K562 (cell line): ENCODE data around the gene ARHGDIA. TPM values are rescaled to one million over a fixed set of nuclear protein-coding genes. Genes with fewer than 3 reads are reported as not detected.

Experiments used
- CBFA2T2 ChIP-seq: fragments of 450-650 bp; conservative IDR thresholded peaks from 2 replicates; pipeline ENCODE4 v1.6.1; 2017; ENCODE audit warnings: mild to moderate bottlenecking
- DACH1 ChIP-seq: fragments of 450-650 bp; IDR thresholded peaks from 2 replicates; pipeline ENCODE4 v1.6.1; 2018; ENCODE audit not compliant: partially characterized antibody
- DDX20 ChIP-seq: fragments of 450-650 bp; IDR thresholded peaks from 2 replicates; pipeline ENCODE4 v1.6.1; 2016; ENCODE audit warnings: missing genetic modification characterization, low read depth, mild to moderate bottlenecking, missing compliant biosample characterization, moderate library complexity
- DNMT1 ChIP-seq: fragments of 450-650 bp; IDR thresholded peaks from 2 replicates; pipeline ENCODE4 v1.6.1; 2016; ENCODE audit warnings: antibody characterized with exemption, mild to moderate bottlenecking
- GABPA ChIP-seq: fragments of 200-800 bp; sonication (Bioruptor generic); conservative IDR thresholded peaks from 2 replicates; pipeline ENCODE4 v1.6.1; 2016; ENCODE audit warnings: low read depth, missing genetic modification characterization, missing compliant biosample characterization
- KAT7 ChIP-seq: sonication (generic); formaldehyde crosslinking; IDR thresholded peaks from 2 replicates; pipeline ENCODE4 v1.8.0; 2022; ENCODE audit warnings: missing genetic modification reagents, mild to moderate bottlenecking, borderline replicate concordance
- SUPT5H ChIP-seq: fragments of 450-650 bp; IDR thresholded peaks from 2 replicates; pipeline ENCODE4 v1.6.1; 2016
- polyA plus RNA-seq, 8 experiments: library from polyadenylated mRNA; depleted of rRNA in 4 of 8; stranded (reverse) in 5 of 8; unstranded in 3 of 8; fragments of >200 nt; fragmentation: Nextera tagmentation in 2 of 8; fragmentation: Illumina TruSeq in 1 of 8; extraction: Ambion mirVana in 2 of 8; extraction: Trizol in 1 of 8; gene quantifications; 2 replicates each; pipeline versions ENCODE4 v1.2.1 to v1.2.3, GENCODE V29; 2011 to 2014; ENCODE audit warnings: inconsistent platforms in 1 of 8, missing spikeins in 1 of 8
- total RNA-seq, 7 experiments: library from RNA; depleted of rRNA in 6 of 7; stranded (reverse); fragments of >200 nt in 6 of 7; fragmentation: Illumina TruSeq in 2 of 7; extraction: Trizol in 2 of 7; gene quantifications; 2 replicates each; pipeline versions ENCODE4 v1.2.1 to v1.2.3, GENCODE V29; 2011 to 2021; ENCODE audit warnings: low replicate concordance in 1 of 7
- TF ChIP-seq, protein P1 (sequence below): fragments of 450-650 bp; IDR thresholded peaks from 2 replicates; pipeline ENCODE4 v1.6.1; 2016; ENCODE audit warnings: mild to moderate bottlenecking, moderate library complexity
- TF ChIP-seq, protein P2 (sequence below): fragments of 450-650 bp; IDR thresholded peaks from 2 replicates; pipeline ENCODE4 v1.7.0; 2016; ENCODE audit warnings: borderline replicate concordance
- TF ChIP-seq, protein P3 (sequence below), 2 experiments: fragments of 150-350 bp in 1 of 2; IDR thresholded peaks; 2 replicates each; pipeline ENCODE4 v1.6.1; 2012 to 2016; ENCODE audit warnings: low read depth in 2 of 2, low read length in 2 of 2, mild to moderate bottlenecking in 1 of 2, moderate library complexity in 1 of 2

Gene ARHGDIA
- total and polyA plus RNA-seq, 9 of the 15 experiments (the other 6 are each of a cell fraction or from before 2014, with no cell fraction given) = 9.6 to 340 (median 97.6) TPM

DNA sequence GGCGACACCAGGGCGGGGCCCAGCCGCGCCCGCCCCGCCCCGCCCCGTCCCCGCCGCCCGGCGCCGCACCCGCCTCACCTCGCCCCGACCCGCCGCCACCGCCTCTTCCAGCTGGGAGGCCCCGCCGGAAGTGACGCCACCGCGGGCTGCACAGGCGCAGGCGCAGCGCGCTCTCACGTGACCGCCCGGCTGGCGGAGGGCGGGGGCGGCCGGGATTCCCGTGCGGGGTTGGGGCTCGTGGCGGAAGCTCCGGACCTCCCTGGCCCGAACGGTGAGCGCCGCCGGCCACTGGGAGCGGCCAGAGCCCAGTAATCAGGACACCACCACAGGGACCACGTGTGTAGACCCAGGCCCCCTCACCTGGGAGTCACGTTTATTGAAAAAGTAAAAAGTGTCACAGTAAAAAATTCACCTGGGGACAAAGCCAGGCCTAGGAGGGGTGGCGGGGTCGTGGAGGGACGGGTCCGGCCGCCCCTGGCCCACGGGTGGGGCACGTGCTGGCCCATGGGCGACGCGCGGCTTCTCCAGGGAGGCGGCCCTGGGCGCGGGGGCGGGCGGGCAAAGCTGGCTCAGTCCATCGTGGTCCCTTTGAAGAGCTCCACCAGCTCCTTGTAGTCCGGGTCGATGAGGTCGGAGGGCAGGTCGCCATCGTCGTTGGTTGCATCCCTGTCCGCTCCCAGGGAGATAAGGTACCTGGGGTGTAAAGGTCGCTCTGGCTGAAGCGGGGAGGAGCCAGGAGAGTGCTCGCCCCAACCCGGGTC is 37.8 kb downstream of the ARHGDIA start, which contains the start of gene MCRIP1 (continued):
- TF ChIP-seq, protein P1, sequence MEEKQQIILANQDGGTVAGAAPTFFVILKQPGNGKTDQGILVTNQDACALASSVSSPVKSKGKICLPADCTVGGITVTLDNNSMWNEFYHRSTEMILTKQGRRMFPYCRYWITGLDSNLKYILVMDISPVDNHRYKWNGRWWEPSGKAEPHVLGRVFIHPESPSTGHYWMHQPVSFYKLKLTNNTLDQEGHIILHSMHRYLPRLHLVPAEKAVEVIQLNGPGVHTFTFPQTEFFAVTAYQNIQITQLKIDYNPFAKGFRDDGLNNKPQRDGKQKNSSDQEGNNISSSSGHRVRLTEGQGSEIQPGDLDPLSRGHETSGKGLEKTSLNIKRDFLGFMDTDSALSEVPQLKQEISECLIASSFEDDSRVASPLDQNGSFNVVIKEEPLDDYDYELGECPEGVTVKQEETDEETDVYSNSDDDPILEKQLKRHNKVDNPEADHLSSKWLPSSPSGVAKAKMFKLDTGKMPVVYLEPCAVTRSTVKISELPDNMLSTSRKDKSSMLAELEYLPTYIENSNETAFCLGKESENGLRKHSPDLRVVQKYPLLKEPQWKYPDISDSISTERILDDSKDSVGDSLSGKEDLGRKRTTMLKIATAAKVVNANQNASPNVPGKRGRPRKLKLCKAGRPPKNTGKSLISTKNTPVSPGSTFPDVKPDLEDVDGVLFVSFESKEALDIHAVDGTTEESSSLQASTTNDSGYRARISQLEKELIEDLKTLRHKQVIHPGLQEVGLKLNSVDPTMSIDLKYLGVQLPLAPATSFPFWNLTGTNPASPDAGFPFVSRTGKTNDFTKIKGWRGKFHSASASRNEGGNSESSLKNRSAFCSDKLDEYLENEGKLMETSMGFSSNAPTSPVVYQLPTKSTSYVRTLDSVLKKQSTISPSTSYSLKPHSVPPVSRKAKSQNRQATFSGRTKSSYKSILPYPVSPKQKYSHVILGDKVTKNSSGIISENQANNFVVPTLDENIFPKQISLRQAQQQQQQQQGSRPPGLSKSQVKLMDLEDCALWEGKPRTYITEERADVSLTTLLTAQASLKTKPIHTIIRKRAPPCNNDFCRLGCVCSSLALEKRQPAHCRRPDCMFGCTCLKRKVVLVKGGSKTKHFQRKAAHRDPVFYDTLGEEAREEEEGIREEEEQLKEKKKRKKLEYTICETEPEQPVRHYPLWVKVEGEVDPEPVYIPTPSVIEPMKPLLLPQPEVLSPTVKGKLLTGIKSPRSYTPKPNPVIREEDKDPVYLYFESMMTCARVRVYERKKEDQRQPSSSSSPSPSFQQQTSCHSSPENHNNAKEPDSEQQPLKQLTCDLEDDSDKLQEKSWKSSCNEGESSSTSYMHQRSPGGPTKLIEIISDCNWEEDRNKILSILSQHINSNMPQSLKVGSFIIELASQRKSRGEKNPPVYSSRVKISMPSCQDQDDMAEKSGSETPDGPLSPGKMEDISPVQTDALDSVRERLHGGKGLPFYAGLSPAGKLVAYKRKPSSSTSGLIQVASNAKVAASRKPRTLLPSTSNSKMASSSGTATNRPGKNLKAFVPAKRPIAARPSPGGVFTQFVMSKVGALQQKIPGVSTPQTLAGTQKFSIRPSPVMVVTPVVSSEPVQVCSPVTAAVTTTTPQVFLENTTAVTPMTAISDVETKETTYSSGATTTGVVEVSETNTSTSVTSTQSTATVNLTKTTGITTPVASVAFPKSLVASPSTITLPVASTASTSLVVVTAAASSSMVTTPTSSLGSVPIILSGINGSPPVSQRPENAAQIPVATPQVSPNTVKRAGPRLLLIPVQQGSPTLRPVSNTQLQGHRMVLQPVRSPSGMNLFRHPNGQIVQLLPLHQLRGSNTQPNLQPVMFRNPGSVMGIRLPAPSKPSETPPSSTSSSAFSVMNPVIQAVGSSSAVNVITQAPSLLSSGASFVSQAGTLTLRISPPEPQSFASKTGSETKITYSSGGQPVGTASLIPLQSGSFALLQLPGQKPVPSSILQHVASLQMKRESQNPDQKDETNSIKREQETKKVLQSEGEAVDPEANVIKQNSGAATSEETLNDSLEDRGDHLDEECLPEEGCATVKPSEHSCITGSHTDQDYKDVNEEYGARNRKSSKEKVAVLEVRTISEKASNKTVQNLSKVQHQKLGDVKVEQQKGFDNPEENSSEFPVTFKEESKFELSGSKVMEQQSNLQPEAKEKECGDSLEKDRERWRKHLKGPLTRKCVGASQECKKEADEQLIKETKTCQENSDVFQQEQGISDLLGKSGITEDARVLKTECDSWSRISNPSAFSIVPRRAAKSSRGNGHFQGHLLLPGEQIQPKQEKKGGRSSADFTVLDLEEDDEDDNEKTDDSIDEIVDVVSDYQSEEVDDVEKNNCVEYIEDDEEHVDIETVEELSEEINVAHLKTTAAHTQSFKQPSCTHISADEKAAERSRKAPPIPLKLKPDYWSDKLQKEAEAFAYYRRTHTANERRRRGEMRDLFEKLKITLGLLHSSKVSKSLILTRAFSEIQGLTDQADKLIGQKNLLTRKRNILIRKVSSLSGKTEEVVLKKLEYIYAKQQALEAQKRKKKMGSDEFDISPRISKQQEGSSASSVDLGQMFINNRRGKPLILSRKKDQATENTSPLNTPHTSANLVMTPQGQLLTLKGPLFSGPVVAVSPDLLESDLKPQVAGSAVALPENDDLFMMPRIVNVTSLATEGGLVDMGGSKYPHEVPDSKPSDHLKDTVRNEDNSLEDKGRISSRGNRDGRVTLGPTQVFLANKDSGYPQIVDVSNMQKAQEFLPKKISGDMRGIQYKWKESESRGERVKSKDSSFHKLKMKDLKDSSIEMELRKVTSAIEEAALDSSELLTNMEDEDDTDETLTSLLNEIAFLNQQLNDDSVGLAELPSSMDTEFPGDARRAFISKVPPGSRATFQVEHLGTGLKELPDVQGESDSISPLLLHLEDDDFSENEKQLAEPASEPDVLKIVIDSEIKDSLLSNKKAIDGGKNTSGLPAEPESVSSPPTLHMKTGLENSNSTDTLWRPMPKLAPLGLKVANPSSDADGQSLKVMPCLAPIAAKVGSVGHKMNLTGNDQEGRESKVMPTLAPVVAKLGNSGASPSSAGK = peak; percentile 97
- TF ChIP-seq KAT7 (CRISPR knock-in tag) = no peak
- no peak for TF ChIP-seq DDX20 (tag)
- no peak for TF ChIP-seq DNMT1
- peak; percentile 41 for TF ChIP-seq CBFA2T2
- TF ChIP-seq, protein P2, sequence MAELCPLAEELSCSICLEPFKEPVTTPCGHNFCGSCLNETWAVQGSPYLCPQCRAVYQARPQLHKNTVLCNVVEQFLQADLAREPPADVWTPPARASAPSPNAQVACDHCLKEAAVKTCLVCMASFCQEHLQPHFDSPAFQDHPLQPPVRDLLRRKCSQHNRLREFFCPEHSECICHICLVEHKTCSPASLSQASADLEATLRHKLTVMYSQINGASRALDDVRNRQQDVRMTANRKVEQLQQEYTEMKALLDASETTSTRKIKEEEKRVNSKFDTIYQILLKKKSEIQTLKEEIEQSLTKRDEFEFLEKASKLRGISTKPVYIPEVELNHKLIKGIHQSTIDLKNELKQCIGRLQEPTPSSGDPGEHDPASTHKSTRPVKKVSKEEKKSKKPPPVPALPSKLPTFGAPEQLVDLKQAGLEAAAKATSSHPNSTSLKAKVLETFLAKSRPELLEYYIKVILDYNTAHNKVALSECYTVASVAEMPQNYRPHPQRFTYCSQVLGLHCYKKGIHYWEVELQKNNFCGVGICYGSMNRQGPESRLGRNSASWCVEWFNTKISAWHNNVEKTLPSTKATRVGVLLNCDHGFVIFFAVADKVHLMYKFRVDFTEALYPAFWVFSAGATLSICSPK = no peak
- TF ChIP-seq, protein P3, sequence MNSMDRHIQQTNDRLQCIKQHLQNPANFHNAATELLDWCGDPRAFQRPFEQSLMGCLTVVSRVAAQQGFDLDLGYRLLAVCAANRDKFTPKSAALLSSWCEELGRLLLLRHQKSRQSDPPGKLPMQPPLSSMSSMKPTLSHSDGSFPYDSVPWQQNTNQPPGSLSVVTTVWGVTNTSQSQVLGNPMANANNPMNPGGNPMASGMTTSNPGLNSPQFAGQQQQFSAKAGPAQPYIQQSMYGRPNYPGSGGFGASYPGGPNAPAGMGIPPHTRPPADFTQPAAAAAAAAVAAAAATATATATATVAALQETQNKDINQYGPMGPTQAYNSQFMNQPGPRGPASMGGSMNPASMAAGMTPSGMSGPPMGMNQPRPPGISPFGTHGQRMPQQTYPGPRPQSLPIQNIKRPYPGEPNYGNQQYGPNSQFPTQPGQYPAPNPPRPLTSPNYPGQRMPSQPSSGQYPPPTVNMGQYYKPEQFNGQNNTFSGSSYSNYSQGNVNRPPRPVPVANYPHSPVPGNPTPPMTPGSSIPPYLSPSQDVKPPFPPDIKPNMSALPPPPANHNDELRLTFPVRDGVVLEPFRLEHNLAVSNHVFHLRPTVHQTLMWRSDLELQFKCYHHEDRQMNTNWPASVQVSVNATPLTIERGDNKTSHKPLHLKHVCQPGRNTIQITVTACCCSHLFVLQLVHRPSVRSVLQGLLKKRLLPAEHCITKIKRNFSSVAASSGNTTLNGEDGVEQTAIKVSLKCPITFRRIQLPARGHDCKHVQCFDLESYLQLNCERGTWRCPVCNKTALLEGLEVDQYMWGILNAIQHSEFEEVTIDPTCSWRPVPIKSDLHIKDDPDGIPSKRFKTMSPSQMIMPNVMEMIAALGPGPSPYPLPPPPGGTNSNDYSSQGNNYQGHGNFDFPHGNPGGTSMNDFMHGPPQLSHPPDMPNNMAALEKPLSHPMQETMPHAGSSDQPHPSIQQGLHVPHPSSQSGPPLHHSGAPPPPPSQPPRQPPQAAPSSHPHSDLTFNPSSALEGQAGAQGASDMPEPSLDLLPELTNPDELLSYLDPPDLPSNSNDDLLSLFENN (IDR thresholded peaks at IDR 0.05; ENCODE audit: low read depth in 2 of 2, low read length in 2 of 2) = no peak
- peak; percentile 72 for TF ChIP-seq DACH1
- TF ChIP-seq SUPT5H = peak; percentile 72
- peak; percentile 96 for TF ChIP-seq GABPA
